IMR-90 (cell line): Measurements from ENCODE around the gene ST7. TPM values are rescaled to one million over a fixed set of nuclear protein-coding genes. Genes with fewer than 3 reads are reported as not detected.

Experiments used
- ATAC-seq: fragments of 200-7000 bp; cut with Tn5 transposase; 2 replicates; pipeline ENCODE4 v1.9.1; 2020; ENCODE audit warnings: low read depth, mild to moderate bottlenecking, moderate library complexity
- BruUV-seq: library from RNA; stranded (reverse); fragments of 400-500 nt; replicated peaks from 2 replicates; lab custom pipeline; 2021; lab: Mats Ljungman, UMichigan
- CTCF ChIA-PET: fragments of 300-600 bp; formaldehyde crosslinking; extraction: SDS; loops from one replicate; lab custom pipeline; 2021; ENCODE audit warnings: antibody characterized with exemption; lab: Yijun Ruan, JAX
- POLR2A ChIA-PET: fragments of 300-600 bp; sonication (Branson Sonifier 250); formaldehyde crosslinking; loops from one replicate; lab custom pipeline; 2022; ENCODE audit warnings: antibody characterized with exemption; ENCODE audit not compliant: unreplicated experiment; lab: Charles Lee
- DNase-seq: peaks from one replicate; pipeline ENCODE4 v3.0.0; 2013
- H2AFZ ChIP-seq: replicated peaks from 2 replicates; pipeline ENCODE3; 2013; ENCODE audit warnings: low read length, mild to moderate bottlenecking; ENCODE audit not compliant: poor library complexity
- H2AK5ac ChIP-seq: 2 replicates; pipeline ENCODE4 v1.6.1; 2013; ENCODE audit warnings: low read depth, low read length, inconsistent platforms
- H2AK9ac ChIP-seq: replicated peaks from 2 replicates; pipeline ENCODE3; 2013; ENCODE audit warnings: mild to moderate bottlenecking, low read depth, low read length, moderate library complexity; ENCODE audit not compliant: poor library complexity
- H2BK120ac ChIP-seq: 2 replicates; pipeline ENCODE4 v1.6.1; 2013; ENCODE audit warnings: low read depth, low read length, inconsistent platforms
- H2BK15ac ChIP-seq: 3 replicates; pipeline ENCODE4 v1.6.1; 2013; ENCODE audit warnings: low read depth, low read length, inconsistent platforms
- H2BK20ac ChIP-seq: 2 replicates; pipeline ENCODE4 v1.6.1; 2013; ENCODE audit warnings: low read depth, mild to moderate bottlenecking, inconsistent platforms, low read length, moderate library complexity
- H2BK5ac ChIP-seq: 2 replicates; pipeline ENCODE4 v1.6.1; 2013; ENCODE audit warnings: mild to moderate bottlenecking, low read depth, low read length, inconsistent platforms; ENCODE audit not compliant: poor library complexity, severe bottlenecking
- H3K14ac ChIP-seq: replicated peaks from 2 replicates; pipeline ENCODE4 v1.6.1; 2013; ENCODE audit warnings: low read depth, low read length, inconsistent platforms
- H3K18ac ChIP-seq: 2 replicates; pipeline ENCODE4 v1.6.1; 2013; ENCODE audit warnings: low read depth, low read length, control low read depth
- H3K23ac ChIP-seq: 2 replicates; pipeline ENCODE4 v1.6.1; 2013; ENCODE audit warnings: low read depth, low read length, inconsistent platforms
- H3K27ac ChIP-seq: 2 replicates; pipeline ENCODE4 v1.5.1; 2013; ENCODE audit warnings: mild to moderate bottlenecking, control low read depth, low read length; ENCODE audit not compliant: insufficient read depth
- H3K27me3 ChIP-seq: 2 replicates; pipeline ENCODE4 v1.6.1; 2013; ENCODE audit warnings: low read length; ENCODE audit not compliant: control insufficient read depth, insufficient read depth
- H3K36me3 ChIP-seq: 2 replicates; pipeline ENCODE4 v1.6.1; 2013; ENCODE audit warnings: low read length, mixed read lengths; ENCODE audit not compliant: control insufficient read depth, insufficient read depth
- H3K4ac ChIP-seq: 2 replicates; pipeline ENCODE4 v1.6.1; 2013; ENCODE audit warnings: low read depth, low read length, inconsistent platforms
- H3K4me1 ChIP-seq: 2 replicates; pipeline ENCODE4 v1.6.1; 2013; ENCODE audit warnings: low read length, mixed read lengths; ENCODE audit not compliant: control insufficient read depth, insufficient read depth
- H3K4me2 ChIP-seq: 2 replicates; pipeline ENCODE4 v1.6.1; 2013; ENCODE audit warnings: low read depth, mild to moderate bottlenecking, control low read depth, low read length, moderate library complexity
- H3K4me3 ChIP-seq: 2 replicates; pipeline ENCODE4 v1.5.1; 2013; ENCODE audit warnings: low read depth, mild to moderate bottlenecking, control low read depth, low read length, moderate library complexity; ENCODE audit not compliant: insufficient read depth
- H3K56ac ChIP-seq: 2 replicates; pipeline ENCODE4 v1.6.1; 2013; ENCODE audit warnings: low read length, inconsistent platforms; ENCODE audit not compliant: insufficient read depth; ENCODE audit errors: extremely low read depth
- H3K79me1 ChIP-seq, 2 experiments: 2 replicates each; pipeline ENCODE4 v1.6.1; 2013; ENCODE audit warnings: low read length in 2 of 2, inconsistent platforms in 1 of 2, low read depth in 1 of 2
- H3K9ac ChIP-seq: 2 replicates; pipeline ENCODE4 v1.6.1; 2013; ENCODE audit warnings: low read depth, low read length, control low read depth
- H3K9me1 ChIP-seq: 2 replicates; pipeline ENCODE4 v1.6.1; 2013; ENCODE audit warnings: low read length, inconsistent platforms; ENCODE audit not compliant: insufficient read depth
- H3K9me3 ChIP-seq: 2 replicates; pipeline ENCODE4 v1.6.1; 2013; ENCODE audit warnings: low read length; ENCODE audit not compliant: control insufficient read depth, insufficient read depth
- H4K20me1 ChIP-seq: 2 replicates; pipeline ENCODE4 v1.6.1; 2013; ENCODE audit warnings: low read length, inconsistent platforms; ENCODE audit not compliant: insufficient read depth
- H4K5ac ChIP-seq: 2 replicates; pipeline ENCODE4 v1.6.1; 2013; ENCODE audit warnings: mild to moderate bottlenecking, low read depth, low read length, control low read depth
- H4K8ac ChIP-seq, 2 experiments: 2 replicates each; pipeline ENCODE4 v1.6.1; 2013; ENCODE audit warnings: low read depth in 2 of 2, low read length in 2 of 2, control low read depth in 1 of 2, inconsistent platforms in 1 of 2
- H4K91ac ChIP-seq: 2 replicates; pipeline ENCODE4 v1.6.1; 2013; ENCODE audit warnings: low read depth, low read length, inconsistent platforms; ENCODE audit not compliant: insufficient read depth
- BHLHE40 ChIP-seq: fragments of 150-350 bp; IDR thresholded peaks from 2 replicates; pipeline ENCODE4 v1.6.1; 2016; ENCODE audit warnings: mild to moderate bottlenecking, low read depth, low read length
- CEBPB ChIP-seq: IDR thresholded peaks from 2 replicates; pipeline ENCODE4 v1.6.1; 2012; ENCODE audit warnings: low read depth, low read length, improper control_type of control experiment
- CHD1 ChIP-seq: IDR thresholded peaks from 2 replicates; pipeline ENCODE4 v1.6.1; 2012; ENCODE audit warnings: low read depth, low read length, improper control_type of control experiment
- NFE2L2 ChIP-seq: fragments of 150-350 bp; IDR thresholded peaks from 2 replicates; pipeline ENCODE4 v1.6.1; 2016; ENCODE audit warnings: low read depth, mild to moderate bottlenecking, low read length
- WGBS, 2 experiments: methylation state at CpG; one replicate each; pipeline versions ENCODE4 v1.1.5 to v1.1.7; 2013; ENCODE audit warnings: missing lambda C conversion rate in 2 of 2; ENCODE audit not compliant: insufficient read length in 1 of 2; ENCODE audit errors: extremely low coverage in 2 of 2; 5-methylcytosine and 5-hydroxymethylcytosine counted together
- dilution Hi-C: fragments of 300-500 bp; cut with HindIII; formaldehyde crosslinking; loops from one replicate; pipeline ENCODE4 v1.14.3; 2018; ENCODE audit warnings: low sequenced_read_pairs; ENCODE audit not compliant: unreplicated experiment
- in situ Hi-C: fragments of 300-500 bp; cut with MboI; formaldehyde crosslinking; loops from 3 replicates; pipeline ENCODE4 v1.14.3; 2019; ENCODE audit warnings: low sequenced_read_pairs, inconsistent platforms, mixed read lengths
- intact Hi-C: fragments of 100-400 bp; cut with micrococcal nuclease; formaldehyde crosslinking; loops from 2 replicates; pipeline ENCODE4 v1.10.0; 2022
- polyA plus RNA-seq, 3 experiments: library from polyadenylated mRNA; depleted of rRNA; stranded (reverse); fragments of >200 nt; gene quantifications; 2 replicates each; pipeline ENCODE4 v1.2.3, GENCODE V29; 2012; ENCODE audit warnings: low replicate concordance in 1 of 3
- total RNA-seq: library from RNA; depleted of rRNA; stranded (reverse); fragments of >200 nt; gene quantifications from 2 replicates; pipeline ENCODE4 v1.2.3, GENCODE V29; 2012

The ST7 gene
- total and polyA plus RNA-seq, 2 of the 4 experiments (the other 2 are of a cell fraction): 18.6 to 26.0 TPM

DNA sequence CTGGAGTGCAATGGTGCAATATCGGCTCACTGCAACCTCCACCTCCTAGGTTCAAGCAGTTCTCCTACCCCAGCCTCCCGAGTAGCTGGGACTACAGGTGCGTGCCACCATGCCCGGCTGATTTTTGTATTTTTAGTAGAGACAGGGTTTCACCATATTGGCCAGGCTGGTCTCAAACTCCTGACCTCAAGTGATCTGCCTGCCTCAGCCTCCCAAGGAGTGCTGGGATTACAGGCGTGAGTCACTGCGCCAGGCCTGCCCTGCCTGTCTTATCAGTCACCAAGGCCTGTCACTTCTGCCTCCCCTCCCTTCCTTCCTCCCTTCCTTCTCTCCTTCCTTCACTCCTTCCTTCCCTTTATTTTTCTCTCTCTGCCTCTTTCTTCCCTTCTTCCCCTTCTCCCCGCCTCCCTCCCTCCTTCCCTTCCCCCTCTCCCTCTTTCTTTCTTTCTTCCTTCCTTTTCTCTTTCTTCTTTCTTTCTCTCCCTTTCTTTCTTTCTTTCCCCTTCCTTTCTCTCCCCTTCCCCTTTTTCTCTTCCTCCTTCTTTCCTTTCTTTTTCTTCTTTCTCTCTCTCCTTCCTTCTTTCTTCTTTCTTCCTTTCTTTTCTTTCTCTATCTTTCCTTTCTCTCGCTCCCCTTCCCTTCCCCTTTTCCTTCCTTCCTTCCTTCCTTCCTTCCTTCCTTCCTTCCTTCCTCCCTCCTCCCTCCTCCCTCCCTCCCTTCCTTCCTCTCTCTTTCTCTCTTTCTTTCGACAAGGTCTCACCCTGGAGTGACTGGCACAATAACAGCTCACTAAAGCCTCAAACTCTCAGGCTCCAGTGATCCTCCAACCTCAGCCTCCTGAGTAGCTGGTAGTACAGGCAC, 3.1 kb upstream of the ST7 start (continued):
- no peak for TF ChIP-seq NFE2L2

DNA sequence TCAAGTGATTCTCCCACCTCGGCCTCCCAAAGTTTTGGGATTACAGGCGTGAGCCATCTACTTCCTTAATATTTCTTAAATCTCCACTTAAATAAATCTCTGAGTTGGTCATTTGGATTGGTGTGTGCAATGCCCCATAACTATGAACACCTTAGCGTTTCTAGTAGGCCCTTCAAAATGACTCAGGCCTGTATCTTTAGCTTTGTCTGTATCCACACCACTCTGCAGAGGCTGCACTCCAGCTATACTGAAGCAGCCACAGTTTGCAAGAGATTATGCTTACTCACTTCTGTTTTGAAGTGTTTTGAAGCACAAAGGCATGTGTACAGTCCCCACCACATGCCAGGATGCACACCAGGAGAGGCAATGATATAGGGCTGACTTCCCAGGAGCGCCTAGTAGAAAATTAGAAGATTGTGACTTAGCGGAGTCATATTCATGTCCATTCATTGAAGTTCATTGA, 2.4 kb upstream of the ST7 start:
- in situ Hi-C loops: no loop called here

More for the DNA sequence above, 2.4 kb upstream of the ST7 start:
- Histone ChIP-seq H3K9me3 (no peaks in the 10 kb centered on the region), H2BK20ac (no peak overlapping the region), H3K36me3 (no peaks in the 10 kb centered on the region), H3K23ac (no peak overlapping the region), H2BK120ac (no peak overlapping the region), H3K4me2 (no peak overlapping the region), H3K27me3 (no peaks in the 10 kb centered on the region), H3K4ac (no peak overlapping the region), H3K4me1 (peaks cover 5% of the 10 kb centered on the region), H3K27ac (no peak overlapping the region), H3K56ac (no peak overlapping the region), H2BK5ac (no peak overlapping the region), H2AK9ac (no peak overlapping the region), H3K18ac (no peak overlapping the region), H4K20me1 (peaks cover 3% of the 10 kb centered on the region; the same call in 1 of the 2 replicates), H4K5ac (no peak overlapping the region), H3K9me1 (no peaks in the 10 kb centered on the region), H4K91ac (no peak overlapping the region), H3K79me1 (peaks cover 10 to 20% of the 10 kb centered on the region in 2 experiments), H2AK5ac (no peak overlapping the region), H3K9ac (no peak overlapping the region), H2BK15ac (no peak overlapping the region), H4K8ac (no peak overlapping the region), H3K4me3 (no peak overlapping the region), H2AFZ (no peak overlapping the region), H3K14ac (no peak overlapping the region)
- BruUV-seq: no TSS peak
- intact Hi-C loops (no loop called here), dilution Hi-C loops (no loop called here)
- 80% methylated on average over 1 of the region's 5 CpGs; no CpG with 5 or more reads in 1 of the 2 experiments for WGBS, 2 experiments
- ChIA-PET CTCF (no interaction called here), POLR2A (no interaction called here)
- DNase-seq (no peak), ATAC-seq (no peak)
- no peak for TF ChIP-seq CHD1
- no peak for TF ChIP-seq CEBPB
- TF ChIP-seq BHLHE40: no peak
